SK-N-MC (cell line): ENCODE results near the gene CACNB1.

Experiments
- EZH2 ChIP-seq: fragments of 200-600 bp; sonication (generic); IDR thresholded peaks from one replicate; pipeline ENCODE4 v1.6.1; 2017; ENCODE audit warnings: antibody characterized with exemption
- POLR2AphosphoS5 ChIP-seq: IDR thresholded peaks from 2 replicates; pipeline ENCODE4 v1.6.1; 2012; ENCODE audit warnings: mild to moderate bottlenecking, low read depth, low read length, borderline replicate concordance

GRCh38 chr17:39165841-39166349, 31.6 kb downstream of the CACNB1 start, which contains the start of gene ARL5C:
- no peak for TF ChIP-seq POLR2AphosphoS5
- no peak for TF ChIP-seq EZH2
